Measurements from ENCODE around the gene MRPL57.
"Not testable (repeated sequence)": the region's sequence is repeated elsewhere in the genome, so short reads cannot be mapped to it uniquely, and the experiment has no call there.

Gene MRPL57

GRCh38 chr13:21176215-21176981 is at the start of gene MRPL57, which contains the start of gene SKA3:
MRPL57 (plus strand) TSS chr13:21176658; CDS start chr13:21176917, 259 bp downstream.
SKA3 (minus strand) TSS chr13:21176552; CDS start chr13:21176477, 75 bp downstream.
- peak; percentile 89 to 93 for DNase-seq

DNA sequence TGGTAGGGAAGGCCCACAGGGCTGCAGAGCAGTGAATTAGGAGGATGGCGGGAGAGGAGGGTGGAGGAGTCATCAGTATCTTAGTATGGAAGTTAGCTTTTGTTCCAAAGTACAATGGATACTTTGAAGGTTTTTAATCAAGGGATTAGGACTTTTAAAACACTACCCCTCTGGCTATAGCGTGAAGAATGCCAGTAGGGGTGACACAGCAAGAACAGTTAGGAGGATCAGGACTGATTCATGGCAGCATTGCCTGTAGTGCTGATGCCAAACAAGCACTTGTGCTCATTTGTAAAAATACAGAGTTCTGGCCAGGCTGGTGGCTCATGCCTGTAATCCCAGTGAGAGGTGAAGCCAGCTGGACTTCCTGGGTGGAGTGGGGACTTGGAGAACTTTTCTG is 46.3 kb upstream of the MRPL57 start:
- no peak for DNase-seq

DNA sequence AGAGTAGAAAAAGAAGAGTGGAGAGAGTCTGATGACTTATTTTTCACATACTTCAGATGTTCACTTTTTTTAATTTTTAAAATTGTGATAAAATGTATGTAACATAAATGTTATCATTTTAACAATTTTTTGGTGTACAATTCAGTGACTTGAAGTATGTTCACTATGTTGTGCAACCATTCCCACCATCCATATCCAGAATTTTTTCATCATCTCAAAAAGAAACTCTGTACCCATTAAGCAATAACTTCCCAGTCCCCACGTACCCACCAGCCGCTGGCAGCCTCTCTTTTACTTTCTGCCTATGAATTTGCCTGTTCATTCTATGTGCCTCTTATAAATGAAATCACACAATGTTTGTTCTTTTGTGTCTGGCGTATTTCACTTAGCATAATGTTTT is 43.4 kb upstream of the MRPL57 start:
- DNase-seq: no peak

- no peak for DNase-seq
These were observed 42.0 kb upstream of the MRPL57 start for GRCh38 chr13:21134475-21134874.

DNA sequence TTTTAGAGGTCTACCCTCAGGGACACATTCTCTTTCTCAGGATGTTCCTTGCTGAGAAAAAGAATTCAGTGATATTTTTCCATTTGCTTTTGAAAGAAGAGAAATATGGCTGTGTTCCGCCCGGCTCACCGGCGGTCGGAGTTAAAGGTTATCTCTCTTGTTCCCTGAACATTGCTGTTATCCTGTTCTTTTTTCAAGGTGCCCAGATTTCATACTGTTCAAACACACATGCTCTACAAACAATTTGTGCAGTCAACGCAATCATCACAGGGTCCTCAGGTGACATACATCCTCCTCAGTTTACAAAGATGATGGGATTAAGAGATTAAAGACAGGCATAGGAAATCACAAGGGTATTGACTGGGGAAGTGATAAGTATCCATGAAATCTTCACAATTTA is 40.6 kb upstream of the MRPL57 start:
- not testable (repeated sequence) for DNase-seq

DNA sequence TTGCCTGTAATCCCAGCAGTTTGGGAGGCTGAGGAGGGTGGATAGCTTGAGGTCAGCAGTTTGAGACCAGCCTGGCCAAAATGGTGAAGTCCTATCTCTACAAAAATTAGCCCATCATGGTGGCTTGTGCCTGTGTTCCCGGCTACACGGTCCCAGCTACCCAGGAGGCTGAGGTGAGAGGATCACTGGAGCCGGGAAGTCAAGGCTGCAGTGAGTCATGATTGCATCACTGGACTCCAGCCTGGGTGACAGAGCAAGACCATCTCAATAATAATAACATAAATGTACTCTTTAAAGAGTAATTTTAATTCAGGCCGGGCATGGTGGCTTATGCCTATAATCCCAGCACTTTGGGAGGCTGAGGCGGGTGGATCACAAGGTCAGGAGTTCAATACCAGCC is 38.8 kb upstream of the MRPL57 start:
- DNase-seq: no peak

DNA sequence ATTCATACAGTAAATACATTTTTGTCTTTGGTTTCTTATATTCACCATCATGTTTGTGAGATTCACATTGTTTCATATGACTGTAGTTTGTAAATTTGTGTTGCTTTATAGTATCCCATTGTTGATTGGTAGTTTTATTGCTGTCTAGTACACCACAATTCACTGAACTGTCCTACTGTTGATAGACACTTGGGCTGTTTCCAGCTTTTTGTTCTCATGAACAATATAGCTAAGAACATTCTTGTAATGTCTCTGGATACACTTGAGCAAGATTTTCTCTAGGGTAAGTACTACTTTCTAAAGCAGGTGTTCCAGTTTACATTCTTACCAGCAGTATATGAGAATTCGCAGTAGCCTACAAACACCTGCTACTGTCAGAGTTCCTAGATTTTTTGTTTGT is 37.9 kb upstream of the MRPL57 start:
- no peak for DNase-seq

GRCh38 chr13:21139374-21139773 is 37.1 kb upstream of the MRPL57 start:
- no peak for DNase-seq

- no peak for DNase-seq
These were observed 33.7 kb upstream of the MRPL57 start for GRCh38 chr13:21142766-21143165.

- DNase-seq: no peak
These were observed 28.6 kb upstream of the MRPL57 start for GRCh38 chr13:21147827-21148226.

DNA sequence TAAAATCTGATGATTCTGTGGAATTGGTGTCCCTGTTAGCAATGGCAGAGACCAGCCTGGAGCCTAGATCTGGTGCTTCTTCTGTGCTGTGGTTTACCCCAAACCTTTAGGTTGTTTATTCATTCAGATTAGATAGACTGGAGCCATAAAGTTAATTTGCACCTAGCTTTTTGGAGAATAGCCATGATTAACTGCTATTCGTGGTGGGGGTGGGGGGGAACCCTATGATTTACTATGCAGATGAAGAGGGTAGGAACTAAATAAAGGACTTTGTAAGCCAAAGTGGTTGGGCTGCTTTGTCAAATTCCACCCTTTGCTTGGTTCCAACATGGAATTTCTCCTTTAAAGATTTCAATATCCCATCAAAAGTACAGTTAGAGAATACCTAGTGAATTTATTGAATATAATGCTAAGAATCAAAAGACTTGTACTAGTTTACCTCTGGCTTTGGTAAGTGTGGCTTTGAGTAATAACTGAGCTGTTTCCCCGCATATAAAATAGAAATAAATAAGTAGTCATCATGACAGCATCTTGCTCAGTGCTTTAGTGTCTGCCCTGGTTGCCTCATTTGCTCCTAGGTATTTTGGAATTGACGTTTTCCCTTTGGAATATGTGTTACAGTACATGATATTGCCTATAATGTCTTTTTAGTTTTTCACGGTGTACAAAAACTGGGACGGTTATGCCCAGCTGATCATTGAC is 27.8 kb upstream of the MRPL57 start:
- DNase-seq: no peak

DNA sequence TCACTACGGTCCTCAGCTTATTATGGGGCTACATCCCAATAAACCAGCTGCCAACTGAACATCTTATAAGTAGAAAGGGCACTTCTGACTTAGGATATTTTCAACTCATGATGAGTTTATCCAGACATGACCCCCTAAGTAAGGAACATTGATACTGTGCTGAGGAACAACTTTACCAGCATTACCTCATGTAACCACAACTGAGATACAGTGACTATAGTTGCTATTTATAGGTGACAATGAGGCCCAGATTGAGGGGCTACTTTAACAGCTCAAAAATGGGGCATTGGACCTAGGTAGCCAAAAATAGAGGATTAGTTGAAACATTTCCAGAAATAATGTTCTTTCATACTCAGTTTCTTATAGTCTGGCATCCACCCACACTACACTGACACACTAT is 26.9 kb upstream of the MRPL57 start:
- no peak for DNase-seq

DNA sequence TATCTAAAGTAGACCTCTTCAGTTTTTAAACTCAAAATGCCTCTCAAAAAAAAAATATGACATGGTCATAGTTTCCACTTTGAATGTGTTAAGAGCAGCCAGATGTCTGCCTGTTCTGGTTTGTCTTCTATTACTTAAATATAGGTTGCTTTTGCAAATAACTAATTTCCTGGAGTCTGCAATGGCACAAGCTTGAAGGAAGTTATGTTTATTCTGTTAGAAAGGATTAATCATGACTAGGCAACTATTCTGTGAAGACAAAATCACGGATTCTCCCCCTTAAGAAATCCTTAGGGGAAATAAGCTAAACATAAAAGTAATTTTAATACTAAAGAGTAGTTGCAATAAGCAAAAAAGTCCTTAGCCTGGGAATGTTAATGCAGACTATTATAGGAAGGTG is 26.4 kb upstream of the MRPL57 start:
- peak in 1 of 2 experiments; percentile 14 for DNase-seq

- no peak for DNase-seq
These were observed 24.1 kb upstream of the MRPL57 start for GRCh38 chr13:21152251-21152899.

GRCh38 chr13:21164631-21165030 is 11.8 kb upstream of the MRPL57 start:
- DNase-seq: no peak

DNA sequence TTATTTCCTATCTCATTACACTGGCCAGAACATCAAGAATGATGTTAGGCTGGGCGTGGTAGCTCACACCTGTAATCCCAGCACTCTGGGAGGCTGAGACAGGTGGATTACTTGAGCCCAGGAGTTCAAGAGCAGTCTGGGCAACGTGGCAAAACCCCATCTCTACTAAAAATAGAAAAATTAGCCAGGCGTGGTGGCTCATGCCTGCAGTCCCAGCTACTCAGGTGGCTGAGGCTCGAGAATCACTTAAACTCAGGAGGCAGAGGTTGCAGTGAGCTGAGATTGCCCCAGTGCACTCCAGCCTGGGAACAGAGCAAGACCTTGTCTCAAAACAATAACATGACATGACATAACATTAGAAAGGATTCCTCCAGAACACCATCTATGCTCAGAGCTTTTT is 10.9 kb upstream of the MRPL57 start:
- DNase-seq: not testable (repeated sequence)

- no peak for DNase-seq
These were observed 5.0 kb upstream of the MRPL57 start for GRCh38 chr13:21171420-21171819.

DNA sequence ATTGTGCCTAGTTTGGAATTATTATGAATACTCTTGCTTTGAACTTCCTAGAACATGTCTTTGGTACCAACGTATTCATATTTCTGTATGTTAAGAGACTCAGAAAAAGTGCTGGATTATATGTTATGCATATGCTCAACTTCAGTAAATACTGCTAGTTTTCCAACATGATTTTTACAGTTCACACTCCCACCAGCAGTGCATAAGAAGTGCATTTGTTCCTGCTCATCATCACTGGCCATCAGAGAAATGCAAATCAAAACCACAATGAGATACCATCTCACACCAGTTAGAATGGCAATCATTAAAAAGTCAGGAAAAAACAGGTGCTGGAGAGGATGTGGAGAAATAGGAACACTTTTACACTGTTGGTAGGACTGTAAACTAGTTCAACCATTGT is 2.7 kb upstream of the MRPL57 start:
- not testable (repeated sequence) for DNase-seq

DNA sequence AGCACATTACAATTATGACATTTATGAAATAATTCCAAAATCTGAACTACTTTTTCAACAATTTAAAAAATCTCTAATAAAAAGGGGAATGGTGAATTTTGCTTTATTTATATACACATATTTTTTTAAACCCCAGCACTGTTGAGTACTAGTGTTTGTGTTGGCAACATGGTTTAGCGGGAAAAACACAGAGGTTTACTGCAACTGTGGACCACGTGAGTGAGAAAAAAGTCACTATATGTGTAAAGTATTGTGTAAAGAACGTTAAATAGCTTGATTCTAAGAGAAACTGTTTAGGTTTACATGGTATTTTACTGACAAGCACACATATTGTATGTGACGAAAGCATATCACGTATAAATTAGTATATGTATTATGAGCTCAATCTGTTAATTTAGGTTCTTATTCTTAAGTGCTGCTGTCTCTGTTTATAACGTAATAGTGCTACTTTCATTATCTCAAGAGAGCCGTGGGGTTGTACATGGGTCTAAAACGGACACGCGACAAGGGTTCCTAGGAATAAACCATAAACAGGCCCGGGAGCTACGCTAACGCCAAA is 723 bp upstream of the MRPL57 start:
- DNase-seq: no peak

GRCh38 chr13:21176982-21177284 is 475 bp downstream of the MRPL57 start:
- DNase-seq: no peak

DNA sequence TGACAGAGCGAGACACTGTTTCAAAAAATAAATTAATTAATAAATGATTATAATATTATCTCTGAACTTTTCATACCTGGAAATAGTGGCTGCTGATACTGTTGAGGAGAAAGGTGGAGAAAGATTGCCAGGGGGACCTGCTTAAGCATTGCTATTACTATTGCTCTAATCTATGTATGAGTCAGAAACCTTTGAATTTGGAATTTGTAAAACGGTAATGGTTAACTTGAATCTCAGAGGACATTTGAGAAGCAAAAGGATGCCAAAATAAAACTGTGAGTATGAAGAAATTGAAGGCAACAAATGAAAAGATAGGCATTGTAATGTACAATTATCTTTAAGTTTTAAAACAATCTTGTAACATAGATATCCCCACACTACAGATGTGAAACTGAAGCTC is 5.2 kb downstream of the MRPL57 start:
- no peak for DNase-seq

GRCh38 chr13:21186410-21186809 is 10.0 kb downstream of the MRPL57 start:
- DNase-seq: not testable (repeated sequence)

- DNase-seq: not testable (repeated sequence)
These were observed 18.3 kb downstream of the MRPL57 start for GRCh38 chr13:21194756-21195155.
